ENCODE measurements around the gene SLC35F3. TPM values are rescaled to one million over a fixed set of nuclear protein-coding genes. Genes with fewer than 3 reads are reported as not detected.

SLC35F3 gene
- total RNA-seq, 1 donor from 2014 or later = 0.49 TPM

GRCh38 chr1:233919786-233920185, 15.3 kb downstream of the SLC35F3 start:
- H3K9me3 ChIP-seq = no peaks in the 10 kb centered on the region
- intact Hi-C loops (cut with DNase I) = no loop called here
- no peaks in the 10 kb centered on the region for H3K4me1 ChIP-seq
- no peak overlapping the region for H3K4me3 ChIP-seq
- H3K27me3 ChIP-seq = no peaks in the 10 kb centered on the region
- H3K36me3 ChIP-seq = no peaks in the 10 kb centered on the region
- no peak for DNase-seq (ENCODE audit: extremely low spot score in 2 of 2)
- TF ChIP-seq POLR2AphosphoS5 (IDR thresholded peaks at IDR 0.05; ENCODE audit: insufficient read depth in 1 of 2, low read depth in 1 of 2) (no peak), CTCF (IDR thresholded peaks at IDR 0.05) (no peak), POLR2A (IDR thresholded peaks at IDR 0.05) (no peak)
- no peak overlapping the region for H3K27ac ChIP-seq

- intact Hi-C loops (cut with DNase I) = no loop called here
- no peak for DNase-seq (ENCODE audit: extremely low spot score in 2 of 2)
- Histone ChIP-seq H3K27ac (no peak overlapping the region), H3K4me1 (no peaks in the 10 kb centered on the region), H3K4me3 (no peak overlapping the region), H3K36me3 (no peaks in the 10 kb centered on the region), H3K9me3 (no peaks in the 10 kb centered on the region), H3K27me3 (no peaks in the 10 kb centered on the region)
- no peak for TF ChIP-seq CTCF (IDR thresholded peaks at IDR 0.05)
- no peak for TF ChIP-seq POLR2AphosphoS5 (IDR thresholded peaks at IDR 0.05; ENCODE audit: insufficient read depth in 1 of 2, low read depth in 1 of 2)
- no peak for TF ChIP-seq POLR2A (IDR thresholded peaks at IDR 0.05)
These were observed 23.6 kb downstream of the SLC35F3 start for GRCh38 chr1:233928123-233928522.

GRCh38 chr1:233933339-233933738, 28.9 kb downstream of the SLC35F3 start:
- no peak for DNase-seq (ENCODE audit: extremely low spot score in 2 of 2)
- no peaks in the 10 kb centered on the region for H3K4me1 ChIP-seq
- H3K36me3 ChIP-seq = no peaks in the 10 kb centered on the region
- intact Hi-C loops (cut with DNase I) = no loop called here
- TF ChIP-seq POLR2AphosphoS5 (IDR thresholded peaks at IDR 0.05; ENCODE audit: insufficient read depth in 1 of 2, low read depth in 1 of 2) (no peak), POLR2A (IDR thresholded peaks at IDR 0.05) (no peak), CTCF (IDR thresholded peaks at IDR 0.05) (no peak)
- H3K27me3 ChIP-seq = no peaks in the 10 kb centered on the region
- H3K4me3 ChIP-seq = no peak overlapping the region
- H3K27ac ChIP-seq = no peak overlapping the region
- no peaks in the 10 kb centered on the region for H3K9me3 ChIP-seq

- intact Hi-C loops (cut with DNase I) = no loop called here
- H3K27me3 ChIP-seq = no peaks in the 10 kb centered on the region
- no peak for DNase-seq (ENCODE audit: extremely low spot score in 2 of 2)
These were observed 30.9 kb downstream of the SLC35F3 start for GRCh38 chr1:233935297-233935868.

More at GRCh38 chr1:233935297-233935868, 30.9 kb downstream of the SLC35F3 start:
- no peaks in the 10 kb centered on the region for H3K36me3 ChIP-seq
- no peaks in the 10 kb centered on the region for H3K4me1 ChIP-seq
- TF ChIP-seq POLR2AphosphoS5 (IDR thresholded peaks at IDR 0.05; ENCODE audit: insufficient read depth in 1 of 2, low read depth in 1 of 2) (no peak), POLR2A (IDR thresholded peaks at IDR 0.05) (no peak), CTCF (IDR thresholded peaks at IDR 0.05) (no peak)
- H3K9me3 ChIP-seq = no peaks in the 10 kb centered on the region
- H3K27ac ChIP-seq = no peak overlapping the region
- no peak overlapping the region for H3K4me3 ChIP-seq
